HG03045 (cell line): Measurements from ENCODE around the gene IMPDH1.
A peak's percentile ranks its signal among the peaks of the same experiment; 100 is the strongest.

Source experiments
- ATAC-seq: cut with Tn5 transposase; IDR thresholded peaks from one replicate; pipeline ENCODE4 v1.9.1; 2021; ENCODE audit warnings: mild to moderate bottlenecking, moderate library complexity; ENCODE audit not compliant: unreplicated experiment

Gene IMPDH1

DNA sequence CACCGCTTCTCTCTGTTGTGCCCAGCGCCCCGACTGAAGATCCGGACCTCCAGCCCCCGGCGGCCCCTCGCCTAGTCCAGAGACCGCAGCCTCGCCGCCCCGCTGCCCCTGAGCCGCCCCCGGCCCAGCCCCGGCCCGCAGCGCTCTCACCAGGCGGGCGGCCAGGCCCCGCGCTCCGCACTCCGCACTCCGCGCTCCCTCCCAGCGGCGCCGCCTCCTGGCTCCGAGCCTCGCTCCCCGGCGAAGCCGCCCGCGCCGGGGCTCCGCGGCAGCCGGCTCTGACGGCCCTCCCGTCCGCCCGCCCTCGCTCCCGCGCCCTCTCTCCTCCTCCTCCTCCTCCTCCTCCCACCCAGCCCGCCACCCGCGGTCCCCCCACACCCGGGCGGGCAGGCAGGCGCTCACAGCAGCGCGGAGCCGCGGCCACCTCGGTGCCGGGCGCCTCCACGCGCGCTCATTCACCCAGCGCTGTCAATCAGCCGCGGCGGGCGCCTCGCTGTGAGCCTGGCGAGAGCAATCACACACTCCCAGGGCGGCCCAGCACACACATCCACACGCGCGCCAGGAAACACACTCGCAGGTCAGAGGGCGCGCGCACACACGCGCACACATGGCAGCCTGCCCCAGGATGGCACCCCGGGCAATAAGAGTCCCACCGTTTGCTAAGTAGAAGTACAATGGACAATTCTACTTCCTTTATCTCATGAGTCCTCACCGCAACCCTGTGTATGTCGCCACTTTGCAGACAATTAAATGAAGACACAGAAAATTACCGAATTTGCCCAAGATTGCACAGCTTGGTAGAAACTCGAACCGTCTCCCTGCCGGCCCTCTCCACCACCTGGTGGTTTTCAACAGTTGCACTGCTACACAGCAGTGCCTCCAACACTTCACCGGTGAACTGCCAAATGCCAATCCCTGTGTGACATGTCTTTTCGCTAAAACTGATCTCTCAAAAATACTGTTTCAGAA, 48.1 kb downstream of the IMPDH1 start, which contains the start of gene PRRT4:
Gene PRRT4, minus strand, starts transcription at position 280 of the 969 bp plus-strand sequence.
- ATAC-seq, result no peak

DNA sequence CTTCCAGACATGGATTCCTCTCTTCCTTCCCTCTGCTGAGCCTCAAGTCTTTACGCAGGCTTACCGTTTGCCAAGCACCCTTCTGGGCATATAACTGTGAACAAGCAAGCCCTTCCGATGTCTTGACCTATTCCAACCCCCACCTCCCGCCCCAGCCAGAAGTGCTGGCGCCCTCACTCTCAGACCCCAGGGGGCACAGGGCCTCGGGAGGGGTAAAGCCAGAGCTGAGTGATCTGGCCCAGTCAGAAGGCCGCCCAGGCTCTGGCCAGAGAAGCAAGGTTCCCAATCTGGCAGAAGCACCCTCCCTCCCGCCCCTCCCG, 49.5 kb downstream of the IMPDH1 start:
- no peak for ATAC-seq

DNA sequence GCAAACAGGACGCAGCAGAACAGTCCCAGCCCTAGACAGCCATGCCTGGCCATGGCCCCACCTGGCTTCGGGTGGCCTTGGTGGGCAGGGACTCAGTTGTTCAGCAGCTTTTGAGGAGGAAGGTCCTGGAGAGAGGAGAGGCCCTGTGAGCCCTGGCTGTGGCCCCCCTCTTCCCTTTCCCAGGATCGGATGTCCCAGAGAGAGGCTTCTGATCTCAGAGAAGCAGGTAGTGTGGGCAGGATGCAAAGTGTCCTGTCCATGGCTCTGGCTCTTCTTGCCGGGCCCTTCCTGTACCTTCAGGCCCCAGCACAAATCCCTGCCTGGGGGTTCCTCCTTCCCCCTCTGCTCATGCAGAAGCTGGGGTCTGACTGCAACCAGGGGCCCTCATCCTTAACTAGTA, 49.8 kb downstream of the IMPDH1 start:
- no peak for ATAC-seq

DNA sequence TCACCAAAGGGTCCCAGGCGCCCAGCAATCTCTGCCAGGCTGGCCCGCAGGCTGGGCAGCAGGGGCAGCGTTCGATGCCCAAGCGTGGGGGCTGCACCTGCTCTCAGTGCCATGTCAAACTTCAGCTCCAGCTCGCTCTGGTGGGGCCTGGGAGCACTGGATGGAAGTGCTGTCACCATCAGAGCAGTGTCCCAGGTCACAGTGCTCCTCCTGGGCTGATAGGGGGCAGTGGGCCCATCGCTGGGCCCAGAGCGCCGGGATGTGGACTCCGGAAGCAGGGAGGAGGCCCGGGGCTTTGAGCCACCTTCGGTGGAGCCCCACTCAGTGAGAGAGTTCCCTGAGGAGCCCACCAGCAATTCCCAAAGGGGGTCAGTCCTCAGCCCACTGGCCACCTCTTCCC, 50.4 kb downstream of the IMPDH1 start:
- ATAC-seq, result no peak

DNA sequence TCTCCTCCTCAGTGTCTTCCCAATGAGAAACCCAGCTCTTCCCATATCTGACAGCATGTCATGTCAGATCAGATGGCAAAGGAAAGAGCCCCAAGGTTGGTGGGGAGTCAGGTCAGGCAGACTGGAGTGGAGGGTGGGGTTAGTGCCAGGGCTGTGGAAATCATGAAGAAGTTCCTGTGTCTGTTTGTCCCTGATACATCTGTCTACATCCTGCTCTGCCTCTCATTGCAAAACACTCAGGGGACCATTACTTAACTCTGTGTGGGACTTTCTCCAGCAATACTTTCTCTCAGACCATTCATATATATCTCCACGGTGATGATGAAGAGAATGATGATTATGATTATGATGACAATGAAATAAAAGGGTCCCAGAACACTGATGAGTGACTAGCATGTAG, 51.5 kb downstream of the IMPDH1 start:
- no peak for ATAC-seq

DNA sequence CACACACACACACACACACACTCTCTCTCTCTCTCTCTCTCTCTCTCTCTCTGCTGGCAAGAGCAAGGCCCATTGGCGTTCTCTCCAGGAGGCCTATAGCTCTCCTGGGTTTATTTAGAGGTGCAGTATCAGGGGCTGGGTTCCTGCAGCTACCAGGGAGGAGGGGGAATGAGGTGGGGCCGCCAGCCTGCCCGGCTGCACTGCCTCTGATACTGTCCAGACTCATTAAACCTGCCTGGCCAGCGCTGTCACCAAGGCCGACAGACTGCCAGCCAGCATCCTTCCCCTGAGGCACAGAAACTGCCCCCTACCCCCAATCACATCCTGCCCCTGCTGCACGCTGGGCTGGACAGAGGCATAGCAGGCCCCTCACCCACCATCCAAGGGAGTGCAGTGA, 52.6 kb downstream of the IMPDH1 start:
- no peak for ATAC-seq

DNA sequence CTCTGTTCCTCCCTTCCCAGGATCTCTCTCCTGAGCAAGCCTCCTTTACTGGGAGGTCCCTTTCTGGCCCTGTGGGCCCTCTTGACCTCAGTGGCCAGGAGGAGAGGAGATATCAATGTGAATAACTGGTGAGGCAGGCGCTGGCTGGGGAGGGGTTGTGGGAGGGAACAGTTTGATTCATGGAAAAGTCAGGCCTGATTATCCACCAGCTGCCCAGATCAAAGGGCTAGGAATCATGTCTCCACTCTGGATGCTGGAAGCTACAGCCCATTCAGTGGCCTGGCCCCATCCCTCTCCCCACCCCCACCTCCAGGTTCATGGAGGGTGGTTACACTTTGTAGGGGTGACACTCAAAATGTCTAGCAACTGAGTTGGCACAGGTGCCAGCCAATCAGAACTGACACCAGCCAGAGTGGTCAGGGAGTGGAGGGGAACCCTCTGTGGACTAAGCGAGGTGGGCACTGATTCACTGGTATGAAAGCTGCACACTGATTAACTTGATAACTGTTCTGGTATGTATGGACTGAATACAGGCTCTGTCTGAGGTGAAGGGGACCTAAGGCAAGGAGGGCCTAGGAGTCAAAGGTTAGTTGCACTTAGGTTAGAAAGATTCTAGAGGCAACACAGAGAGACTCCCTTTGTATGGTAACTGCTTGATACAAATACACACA, 53.1 kb downstream of the IMPDH1 start:
- no peak for ATAC-seq

DNA sequence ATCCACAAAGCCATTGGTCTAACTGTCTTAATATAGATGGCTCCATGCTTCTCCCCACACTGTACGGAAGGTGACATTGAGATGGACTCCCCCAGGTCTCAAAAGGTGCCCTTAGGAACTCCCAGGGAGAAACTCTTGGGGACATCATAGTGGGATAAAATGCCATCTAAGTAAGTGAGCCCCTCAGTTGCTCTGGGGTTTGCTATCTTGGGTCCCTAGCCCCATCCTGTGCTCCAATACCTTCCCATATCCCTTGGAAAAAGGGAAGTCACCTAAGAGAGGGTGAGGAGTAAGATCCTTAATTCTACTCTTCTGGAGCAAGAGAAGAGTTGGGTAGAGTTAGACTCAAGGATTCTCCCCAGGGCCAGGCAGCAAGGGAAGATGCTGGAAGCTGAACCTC, 56.2 kb downstream of the IMPDH1 start:
- no peak for ATAC-seq

DNA sequence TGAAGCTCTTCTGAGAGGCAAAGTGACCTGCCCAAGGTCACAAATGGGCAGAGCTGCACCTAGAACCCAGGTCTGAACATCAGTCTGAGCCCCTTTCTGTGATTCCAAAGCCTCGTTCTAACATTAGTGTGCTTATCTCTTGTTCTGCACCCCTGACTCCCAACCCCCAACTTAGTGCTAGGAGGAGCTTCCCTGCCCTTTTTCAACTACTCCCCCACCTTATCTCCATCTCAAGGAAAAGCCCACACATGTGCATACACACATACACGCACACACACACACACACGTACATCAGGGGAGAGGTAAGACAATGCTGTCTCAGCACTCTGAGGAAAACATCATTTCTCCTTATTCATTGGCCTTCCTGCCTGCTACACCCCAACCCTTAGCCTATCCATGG, 56.6 kb downstream of the IMPDH1 start:
- no peak for ATAC-seq

DNA sequence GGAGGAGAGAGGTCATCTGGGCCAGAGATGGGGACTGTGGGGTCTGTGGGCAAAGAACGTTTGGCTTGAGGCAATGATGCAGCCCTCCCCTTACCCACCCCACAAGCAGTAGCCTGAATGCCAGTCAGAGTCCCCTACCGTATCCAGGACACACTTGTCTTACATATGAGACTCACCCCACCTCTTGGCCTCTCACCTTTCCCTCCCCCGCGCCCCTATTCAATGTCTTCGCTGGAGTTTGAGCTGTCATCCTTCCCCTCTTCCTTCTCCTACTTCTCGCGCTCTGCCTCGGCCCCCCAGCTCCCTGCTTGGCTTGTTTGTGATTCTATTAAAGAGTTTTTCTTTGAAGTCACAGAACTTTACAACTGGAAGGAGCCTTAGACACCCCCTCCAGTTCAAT, 57.1 kb downstream of the IMPDH1 start:
- no peak for ATAC-seq

DNA sequence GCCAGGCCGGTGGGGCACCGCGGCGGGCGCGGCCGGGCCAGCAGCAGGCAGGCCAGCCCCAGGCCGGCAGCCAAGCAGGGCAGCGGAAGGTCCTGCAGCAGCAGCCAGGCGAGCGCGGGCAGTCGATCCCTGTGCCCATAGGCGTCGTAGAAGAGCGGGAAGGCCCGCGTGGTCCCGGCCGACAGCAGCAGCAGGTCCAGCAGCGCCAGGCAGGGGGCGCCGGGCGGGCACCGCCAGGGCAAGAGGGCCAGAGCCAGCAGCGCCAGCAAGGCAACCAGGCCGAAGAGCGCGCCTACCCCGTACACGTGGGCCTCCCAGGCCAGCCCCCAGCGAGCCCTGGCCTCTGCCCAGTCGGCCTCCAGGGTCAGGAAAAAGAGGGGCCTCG, 57.6 kb downstream of the IMPDH1 start:
- no peak for ATAC-seq

DNA sequence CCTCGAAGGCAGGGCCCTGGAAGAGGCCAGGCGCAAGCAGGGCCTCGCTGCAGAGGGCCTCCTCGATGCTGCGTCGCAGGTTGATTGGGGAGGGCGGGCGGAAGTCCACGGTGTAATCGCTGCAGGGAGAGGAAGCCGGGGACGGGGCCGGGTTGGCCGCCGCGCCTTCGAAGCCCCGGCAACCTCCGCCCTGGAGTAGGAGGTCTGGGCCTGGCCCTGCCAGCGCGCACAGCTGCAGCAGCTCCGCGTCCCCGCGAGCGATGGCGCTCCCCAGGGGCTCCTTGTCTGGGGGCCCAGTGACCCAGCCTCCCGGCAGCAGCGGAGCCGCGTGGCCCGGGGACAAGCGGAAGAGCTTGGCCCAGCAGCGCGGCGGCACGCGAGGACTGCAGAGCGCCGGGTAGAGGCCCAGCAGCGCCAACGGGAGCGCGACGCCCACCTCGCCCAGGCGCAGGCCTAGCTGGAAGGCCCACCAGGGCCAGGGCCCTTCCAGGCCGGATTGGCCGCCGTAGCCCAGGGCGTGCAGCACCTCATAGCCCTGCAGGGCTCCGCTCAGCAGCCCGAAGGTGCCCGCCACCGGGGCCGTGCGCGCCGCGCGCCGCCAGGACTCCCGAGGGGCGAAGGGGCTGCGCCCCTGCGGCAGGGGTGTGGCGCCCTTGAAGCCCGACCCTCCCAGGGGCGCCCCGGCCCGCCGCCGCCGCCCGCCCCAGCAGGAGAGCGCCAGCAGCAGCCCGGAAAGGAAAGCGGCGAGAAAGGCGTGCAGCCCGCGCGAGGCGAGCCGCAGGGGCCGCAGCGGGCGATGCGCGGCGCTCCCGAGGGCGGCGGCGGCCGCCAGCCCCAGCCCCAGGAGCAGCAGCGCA, 58.3 kb downstream of the IMPDH1 start:
- ATAC-seq, result no peak

DNA sequence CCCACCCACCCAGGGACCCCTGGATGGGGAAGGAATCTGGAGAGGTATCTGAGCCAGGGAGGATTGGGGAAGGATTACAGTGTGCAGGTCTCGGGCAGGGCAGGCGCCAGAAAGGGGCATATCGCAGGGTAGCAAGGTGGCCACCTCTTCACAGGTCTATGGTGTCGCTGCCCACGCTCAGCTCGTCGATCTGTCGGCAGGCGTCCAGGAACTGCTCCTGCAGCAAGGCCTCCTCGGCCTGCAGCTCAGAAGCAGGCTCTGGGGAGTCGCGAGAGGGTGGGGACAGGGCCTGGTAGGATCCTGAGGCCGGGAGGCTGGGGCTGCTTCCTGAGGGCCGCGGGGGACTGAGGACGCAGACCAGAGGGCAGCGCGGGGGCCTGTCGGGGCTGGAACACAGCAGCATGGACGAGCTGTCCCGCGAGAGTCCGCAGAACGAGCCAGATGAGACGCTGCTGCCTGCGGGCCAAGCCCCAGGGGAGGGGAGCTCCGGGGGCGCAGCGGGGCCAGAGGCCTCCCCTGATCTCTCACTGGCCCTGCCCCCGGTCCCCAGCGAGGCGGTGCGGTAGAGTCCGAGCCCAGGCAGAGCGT, 59.0 kb downstream of the IMPDH1 start:
- no peak for ATAC-seq

DNA sequence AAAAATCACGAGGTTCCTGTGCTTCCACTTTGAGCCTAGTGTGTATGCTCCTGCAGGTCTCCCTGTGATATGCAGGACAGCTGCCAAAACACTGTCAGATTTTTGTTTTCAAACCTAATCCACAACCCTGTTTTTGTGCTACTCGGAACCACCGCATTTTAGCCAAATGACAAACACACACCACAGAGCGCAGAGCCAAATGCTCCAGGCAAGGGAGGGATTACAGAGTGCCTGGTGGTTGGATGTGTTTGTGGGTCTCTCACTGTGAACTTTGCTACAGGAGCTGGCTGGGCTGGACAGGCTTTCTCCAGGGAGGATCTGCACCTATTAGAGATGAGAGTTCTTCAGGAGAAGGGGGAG, 60.3 kb downstream of the IMPDH1 start:
- ATAC-seq, result no peak

DNA sequence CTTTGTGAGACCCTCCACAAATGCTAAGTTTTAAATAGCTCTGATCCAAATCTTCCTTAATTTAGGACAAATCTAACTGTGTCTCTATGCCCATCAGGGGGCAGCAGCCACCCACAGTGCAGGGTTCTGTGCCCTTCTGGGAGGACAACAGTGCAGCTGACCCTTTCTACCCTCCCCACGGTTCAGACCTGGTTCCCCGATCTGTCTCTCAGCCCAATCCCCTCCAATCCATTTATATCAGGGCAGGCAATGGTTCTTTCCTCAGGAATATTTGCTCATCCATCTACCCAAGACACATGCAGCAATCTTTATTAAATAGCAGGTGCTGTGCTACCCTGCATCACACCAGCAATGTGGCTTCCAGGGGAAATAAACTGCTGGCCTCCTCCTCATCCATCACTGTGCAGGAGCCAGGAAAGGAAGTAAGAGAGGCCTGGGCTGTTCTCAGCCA, 62.1 kb downstream of the IMPDH1 start:
- ATAC-seq, result no peak

DNA sequence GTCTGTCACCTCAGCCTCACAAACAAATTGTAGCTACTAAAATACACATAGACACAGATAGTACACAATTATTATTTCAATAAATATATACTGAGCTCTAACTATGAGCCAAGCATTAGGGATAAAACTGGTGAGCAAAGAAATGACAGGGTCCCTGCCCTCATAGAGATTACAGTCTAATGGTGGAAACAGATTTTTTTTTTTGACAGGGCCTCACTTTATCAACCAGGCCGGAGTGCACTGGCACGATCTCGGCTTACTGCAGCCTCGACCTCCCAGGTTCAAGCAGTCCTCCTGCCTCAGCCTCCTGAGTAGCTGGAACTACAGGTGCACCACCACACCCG, 65.4 kb downstream of the IMPDH1 start:
- no peak for ATAC-seq

DNA sequence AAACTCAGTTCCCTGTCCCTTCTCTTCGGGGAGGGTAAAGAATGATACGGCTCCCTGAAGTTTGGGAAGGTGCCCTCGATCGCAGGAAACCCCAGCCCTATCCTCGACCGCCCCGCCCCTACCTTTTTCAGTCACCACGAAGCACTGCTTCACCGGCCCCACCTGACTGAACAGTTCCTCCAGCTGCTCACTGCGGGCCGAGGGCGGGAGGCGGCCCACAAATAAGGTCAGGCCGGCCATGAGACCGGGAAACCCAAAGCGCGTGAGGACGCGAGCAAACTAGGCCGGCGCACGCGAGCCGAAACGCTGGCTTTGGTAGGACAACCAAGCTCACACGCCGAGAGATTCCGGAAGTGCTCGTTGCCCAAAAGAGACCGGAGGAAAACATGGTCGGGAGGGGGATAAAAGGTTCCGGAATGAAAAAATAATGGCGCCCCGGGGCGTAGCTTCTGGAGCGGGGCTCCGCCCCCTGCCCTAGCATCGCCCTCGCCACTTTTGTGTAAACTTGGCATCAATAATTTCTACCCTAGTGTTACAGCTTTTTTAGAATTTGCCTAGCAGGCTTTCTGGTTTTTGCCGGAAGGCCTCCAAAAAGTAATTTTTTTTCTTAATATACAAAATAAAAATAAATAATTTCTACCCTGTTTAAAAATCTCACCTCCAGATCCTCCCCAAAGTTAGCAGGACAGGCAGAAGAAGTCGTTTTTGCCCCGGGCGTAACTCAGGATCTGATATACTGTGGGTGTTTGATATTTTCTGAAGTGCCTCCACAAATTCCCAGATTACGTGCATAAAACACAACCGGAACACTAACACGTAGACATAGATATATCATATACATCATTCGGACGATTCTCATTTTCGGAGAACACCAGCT, 66.0 kb downstream of the IMPDH1 start, which contains the start of gene RBM28:
Gene RBM28, minus strand, starts transcription at position 355 of the 877 bp plus-strand sequence. Its CDS starts 115 bp downstream, at position 240.
- ATAC-seq, result peak; percentile 97
